T-helper 22 cell (primary cell): ENCODE data around the gene DNM3.
"Not testable (repeated sequence)": the region's sequence is repeated elsewhere in the genome, so short reads cannot be mapped to it uniquely, and the experiment has no call there.

Experiments used
- DNase-seq: peaks from one replicate; pipeline ENCODE4 v3.0.0-alpha.2; 2020; ENCODE audit warnings: low read depth

DNM3 gene

GRCh38 chr1:172277989-172278388 is 436.7 kb downstream of the DNM3 start:
- DNase-seq: no peak

- DNase-seq: no peak
Measured at GRCh38 chr1:172278478-172278877, 437.2 kb downstream of the DNM3 start.

GRCh38 chr1:172279939-172280636 is 438.8 kb downstream of the DNM3 start:
- no peak for DNase-seq

- DNase-seq: no peak
Measured at GRCh38 chr1:172283766-172284165, 442.5 kb downstream of the DNM3 start.

GRCh38 chr1:172286629-172287076 is 445.4 kb downstream of the DNM3 start:
- DNase-seq: no peak

- no peak for DNase-seq
Measured at GRCh38 chr1:172287208-172287607, 445.9 kb downstream of the DNM3 start.

GRCh38 chr1:172288581-172288980 is 447.3 kb downstream of the DNM3 start:
- DNase-seq: no peak

GRCh38 chr1:172289448-172289847 is 448.1 kb downstream of the DNM3 start:
- no peak for DNase-seq

- no peak for DNase-seq
Measured at GRCh38 chr1:172292840-172293239, 451.5 kb downstream of the DNM3 start.

- no peak for DNase-seq
Measured at GRCh38 chr1:172293429-172293828, 452.1 kb downstream of the DNM3 start.

GRCh38 chr1:172298141-172298540 is 456.8 kb downstream of the DNM3 start:
- no peak for DNase-seq

- DNase-seq: no peak
Measured at GRCh38 chr1:172298911-172299310, 457.6 kb downstream of the DNM3 start.

- DNase-seq: no peak
Measured at GRCh38 chr1:172299515-172299914, 458.2 kb downstream of the DNM3 start.

GRCh38 chr1:172307508-172307907 is 466.2 kb downstream of the DNM3 start:
- DNase-seq: not testable (repeated sequence)

- no peak for DNase-seq
Measured at GRCh38 chr1:172308142-172308541, 466.8 kb downstream of the DNM3 start.

GRCh38 chr1:172308577-172308976 is 467.3 kb downstream of the DNM3 start:
- DNase-seq: no peak

- no peak for DNase-seq
Measured at GRCh38 chr1:172320733-172321132, 479.4 kb downstream of the DNM3 start.

- DNase-seq: no peak
Measured at GRCh38 chr1:172321451-172321850, 480.2 kb downstream of the DNM3 start.

GRCh38 chr1:172322219-172323061 is 481.1 kb downstream of the DNM3 start:
- no peak for DNase-seq

GRCh38 chr1:172323686-172324085 is 482.4 kb downstream of the DNM3 start:
- no peak for DNase-seq

- DNase-seq: no peak
Measured at GRCh38 chr1:172324086-172324485, 482.8 kb downstream of the DNM3 start.

- no peak for DNase-seq
Measured at GRCh38 chr1:172324761-172325160, 483.5 kb downstream of the DNM3 start.

- no peak for DNase-seq
Measured at GRCh38 chr1:172325531-172325930, 484.2 kb downstream of the DNM3 start.
